Neural cell (in vitro differentiated cells): Measurements from ENCODE around the gene RAP1A. TPM values are rescaled to one million over a fixed set of nuclear protein-coding genes. Genes with fewer than 3 reads are reported as not detected.

Source experiments
- H2AFZ ChIP-seq: fragments of 200-600, 300-800 bp; sonication (generic), shearing (Covaris generic); 2 replicates; pipeline ENCODE4 v1.6.0; 2014; ENCODE audit warnings: low read depth, mild to moderate bottlenecking, antibody characterized with exemption, low read length, moderate library complexity
- H3F3A ChIP-seq: fragments of 200-600 bp; shearing (Covaris generic); 2 replicates; pipeline ENCODE4 v1.6.1; 2016; ENCODE audit warnings: mild to moderate bottlenecking, moderate library complexity, mixed read lengths, antibody characterized with exemption, low read length; ENCODE audit not compliant: insufficient read depth, poor library complexity, severe bottlenecking
- H3K27ac ChIP-seq: fragments of 200-600, 300-800 bp; sonication (generic), shearing (Covaris generic); 2 replicates; pipeline ENCODE4 v1.5.1; 2014; ENCODE audit warnings: mild to moderate bottlenecking, low read length, moderate library complexity
- H3K27me3 ChIP-seq: fragments of 300-800, 200-600 bp; sonication (generic), shearing (Covaris generic); 2 replicates; pipeline ENCODE4 v1.6.0; 2014; ENCODE audit warnings: mild to moderate bottlenecking, low read depth, low read length, moderate library complexity; ENCODE audit not compliant: insufficient read depth
- H3K36me3 ChIP-seq: fragments of 300-800, 200-600 bp; sonication (generic), shearing (Covaris generic); 2 replicates; pipeline ENCODE4 v1.5.1; 2014; ENCODE audit warnings: mild to moderate bottlenecking, antibody characterized with exemption, low read length, moderate library complexity; ENCODE audit not compliant: insufficient read depth
- H3K4me2 ChIP-seq: fragments of 300-800, 200-600 bp; sonication (generic), shearing (Covaris generic); 2 replicates; pipeline ENCODE4 v1.6.0; 2014; ENCODE audit warnings: mild to moderate bottlenecking, low read length
- H3K4me3 ChIP-seq: fragments of 300-800, 200-600 bp; sonication (generic), shearing (Covaris generic); 2 replicates; pipeline ENCODE4 v1.5.1; 2014; ENCODE audit warnings: mild to moderate bottlenecking, low read length, moderate library complexity
- H3K79me2 ChIP-seq: fragments of 200-600 bp; shearing (Covaris generic); replicated peaks from 2 replicates; pipeline ENCODE4 v1.6.0; 2014; ENCODE audit warnings: mild to moderate bottlenecking, low read length, moderate library complexity; ENCODE audit not compliant: insufficient read depth
- H3K9ac ChIP-seq: fragments of 300-800, 200-600 bp; sonication (generic), shearing (Covaris generic); 2 replicates; pipeline ENCODE4 v1.6.1; 2016; ENCODE audit warnings: mild to moderate bottlenecking, low read length, mixed read lengths
- H3K9me2 ChIP-seq: fragments of 200-600 bp; shearing (Covaris generic); 2 replicates; pipeline ENCODE4 v1.6.1; 2016; ENCODE audit warnings: mild to moderate bottlenecking, low read length, mixed read lengths; ENCODE audit not compliant: insufficient read depth
- H3K9me3 ChIP-seq: fragments of 200-600, 300-800 bp; sonication (generic), shearing (Covaris generic); 2 replicates; pipeline ENCODE4 v1.6.1; 2016; ENCODE audit warnings: mild to moderate bottlenecking, mixed run types, low read length, moderate library complexity, mixed read lengths
- H4K20me1 ChIP-seq: fragments of 200-600 bp; shearing (Covaris generic); 2 replicates; pipeline ENCODE4 v1.6.1; 2016; ENCODE audit warnings: mild to moderate bottlenecking, mixed run types; ENCODE audit not compliant: insufficient read depth
- EP300 ChIP-seq: fragments of 450-650 bp; conservative IDR thresholded peaks from 2 replicates; pipeline ENCODE4 v1.6.1; 2014; ENCODE audit warnings: antibody characterized with exemption, mild to moderate bottlenecking, moderate library complexity; ENCODE audit not compliant: poor library complexity, severe bottlenecking
- MXI1 ChIP-seq: fragments of 450-650 bp; conservative IDR thresholded peaks from 2 replicates; pipeline ENCODE4 v1.6.1; 2014; ENCODE audit warnings: antibody characterized with exemption, mild to moderate bottlenecking; ENCODE audit not compliant: poor library complexity, severe bottlenecking
- POLR2AphosphoS5 ChIP-seq: IDR thresholded peaks from 2 replicates; pipeline ENCODE4 v1.6.1; 2012
- RAD21 ChIP-seq: fragments of 450-650 bp; conservative IDR thresholded peaks from 2 replicates; pipeline ENCODE4 v1.6.1; 2014; ENCODE audit warnings: antibody characterized with exemption, mild to moderate bottlenecking, moderate library complexity
- SMC3 ChIP-seq: fragments of 450-650 bp; conservative IDR thresholded peaks from 2 replicates; pipeline ENCODE4 v1.6.1; 2014; ENCODE audit warnings: antibody characterized with exemption, mild to moderate bottlenecking, moderate library complexity; ENCODE audit not compliant: poor library complexity
- TAF1 ChIP-seq: IDR thresholded peaks from 2 replicates; pipeline ENCODE4 v1.6.1; 2012; ENCODE audit warnings: low read depth
- polyA plus RNA-seq: library from polyadenylated mRNA; depleted of rRNA; stranded (reverse); fragments of >200 nt; gene quantifications from 2 replicates; pipeline ENCODE4 v1.2.3, GENCODE V29; 2014
- TF ChIP-seq, protein P1 (sequence below): fragments of 450-650 bp; IDR thresholded peaks from 2 replicates; pipeline ENCODE4 v1.5.1; 2014; ENCODE audit warnings: antibody characterized with exemption, mild to moderate bottlenecking, moderate library complexity; ENCODE audit not compliant: poor library complexity, severe bottlenecking

RAP1A gene
- polyA plus RNA-seq, 1 donor from 2014 or later = 28.7 TPM

DNA sequence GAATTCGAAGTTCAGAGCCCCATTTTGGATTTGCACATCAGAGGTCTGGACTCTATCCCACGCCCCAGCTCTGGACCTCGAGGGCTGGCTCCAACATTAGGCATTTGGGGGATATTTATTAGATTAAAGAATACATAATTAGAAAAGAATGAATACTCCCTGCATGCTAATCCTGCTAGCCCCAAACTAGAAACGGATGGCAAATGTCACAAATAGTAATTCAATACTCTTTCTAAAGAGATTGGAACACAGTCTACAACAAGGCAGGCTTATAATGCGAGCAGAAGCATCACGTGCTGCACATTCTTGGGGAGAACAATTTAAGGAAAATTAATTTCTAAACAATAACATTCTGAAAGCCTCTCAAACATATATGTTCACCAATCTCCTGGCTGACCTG lies 27.7 kb upstream of the RAP1A start:
- Histone ChIP-seq H3K79me2 (no peaks in the 10 kb centered on the region), H3K9me2 (no peaks in the 10 kb centered on the region), H3F3A (no peaks in the 10 kb centered on the region), H3K9me3 (no peaks in the 10 kb centered on the region), H3K9ac (no peak overlapping the region), H3K4me2 (no peak overlapping the region), H3K27ac (no peak overlapping the region), H2AFZ (no peak overlapping the region), H3K4me3 (no peak overlapping the region), H3K27me3 (no peaks in the 10 kb centered on the region), H4K20me1 (no peaks in the 10 kb centered on the region), H3K36me3 (no peaks in the 10 kb centered on the region)
- TF ChIP-seq EP300 (no peak), SMC3 (no peak), TAF1 (no peak), RAD21 (no peak)

DNA sequence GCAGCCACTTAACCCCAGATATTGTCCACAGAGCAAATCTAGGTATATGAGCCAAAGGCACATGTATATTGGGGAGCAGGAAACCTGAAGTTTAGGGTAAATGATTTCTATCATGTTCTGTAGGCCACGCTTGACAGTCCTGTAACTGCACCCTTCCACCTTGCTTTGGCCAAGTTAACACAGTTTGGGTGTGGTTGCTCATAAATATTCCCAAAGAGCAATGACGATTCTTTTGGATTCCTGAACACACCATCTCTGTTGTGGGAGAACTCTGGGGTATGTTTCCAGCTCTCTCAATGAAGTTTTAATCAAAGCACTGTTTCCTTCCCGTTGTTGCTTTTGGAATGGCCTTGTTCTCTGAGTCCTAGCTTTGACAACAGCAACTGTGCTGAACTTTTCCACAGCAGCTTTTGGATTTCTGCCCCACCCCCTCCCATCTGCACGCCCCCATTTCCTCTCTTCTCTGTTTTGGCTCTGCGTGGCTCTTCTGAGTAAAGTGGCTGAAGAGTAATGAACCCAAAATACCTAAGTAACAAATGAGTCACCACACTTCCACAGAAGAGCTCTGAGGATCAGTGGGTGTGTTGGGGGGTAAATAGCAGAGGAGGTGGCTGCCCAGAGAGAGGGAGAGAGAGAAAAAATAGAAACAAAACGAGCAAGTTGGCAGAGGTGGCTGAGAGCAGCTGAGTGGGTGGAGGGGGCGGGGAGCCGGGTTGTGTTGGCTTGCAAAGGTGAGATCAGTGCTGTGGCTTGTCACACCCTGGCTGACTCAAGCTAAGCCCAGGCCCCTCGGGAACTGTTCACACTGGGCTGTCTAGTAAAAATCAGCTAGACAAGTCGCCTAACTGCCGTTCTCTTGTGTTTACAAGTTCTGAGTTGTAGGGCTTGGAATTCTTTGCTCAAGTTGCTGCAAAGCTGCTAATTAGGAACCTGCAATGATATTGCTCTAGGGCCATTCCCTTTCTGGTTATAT lies 26.9 kb upstream of the RAP1A start:
- no peak overlapping the region for H3K4me2 ChIP-seq
- no peak for TF ChIP-seq MXI1
- no peak for TF ChIP-seq EP300
- TF ChIP-seq RAD21 = no peak
- no peak for TF ChIP-seq POLR2AphosphoS5
- no peak for TF ChIP-seq SMC3
- no peak overlapping the region for H2AFZ ChIP-seq
- no peak overlapping the region for H3K27ac ChIP-seq
- no peaks in the 10 kb centered on the region for H3K79me2 ChIP-seq
- H3K4me3 ChIP-seq = no peak overlapping the region
- no peaks in the 10 kb centered on the region for H3K9me2 ChIP-seq
- H3K9ac ChIP-seq = no peak overlapping the region
- no peaks in the 10 kb centered on the region for H3K27me3 ChIP-seq
- no peaks in the 10 kb centered on the region for H3K36me3 ChIP-seq
- H3K9me3 ChIP-seq = no peaks in the 10 kb centered on the region
- H4K20me1 ChIP-seq = no peaks in the 10 kb centered on the region
- no peaks in the 10 kb centered on the region for H3F3A ChIP-seq

DNA sequence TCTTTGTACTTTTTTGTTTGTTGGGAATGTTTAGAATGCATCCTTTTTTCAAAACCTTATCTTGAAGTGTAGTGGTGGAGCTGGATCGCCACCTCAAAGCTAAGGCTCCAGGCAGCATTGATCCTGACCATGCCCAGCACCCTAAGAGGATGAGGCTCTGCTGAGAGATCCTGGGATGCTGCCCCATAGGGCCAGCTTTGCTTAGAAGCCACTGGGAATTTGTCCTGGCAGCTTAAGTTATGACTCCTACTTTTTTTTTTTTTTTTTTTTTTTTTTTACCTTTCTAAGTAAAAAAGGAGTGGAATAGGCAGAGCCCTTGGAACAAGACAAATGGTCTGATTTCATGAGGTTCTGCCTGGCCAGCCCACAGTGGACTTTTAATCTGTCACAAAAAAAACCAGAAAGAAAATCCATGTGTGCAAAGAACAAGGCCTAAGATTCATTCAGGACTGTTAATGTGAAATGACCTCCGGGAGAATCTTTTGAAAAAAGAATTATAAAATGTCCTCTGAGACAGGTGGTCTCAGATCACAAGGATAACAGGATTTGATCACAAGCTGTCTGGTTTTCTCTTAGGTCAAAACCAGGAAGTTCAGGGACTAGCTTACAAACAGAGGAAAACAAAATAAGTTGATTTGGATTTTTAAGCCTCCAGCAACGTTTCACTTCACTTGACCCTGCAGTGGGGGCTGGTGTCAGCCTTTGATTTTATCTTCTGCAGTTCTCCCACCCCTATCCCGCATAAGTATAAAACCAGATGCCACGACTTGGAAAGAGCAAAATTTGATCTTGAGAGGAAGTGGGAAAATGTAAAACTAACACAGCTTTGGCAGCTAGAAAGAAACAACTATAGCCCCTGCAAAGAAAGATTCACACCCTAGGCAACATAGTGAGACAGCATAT lies 25.9 kb upstream of the RAP1A start:
- Histone ChIP-seq H3K27me3 (no peaks in the 10 kb centered on the region), H3K4me2 (no peak overlapping the region), H3K9me3 (no peaks in the 10 kb centered on the region), H3K79me2 (no peaks in the 10 kb centered on the region), H3K4me3 (no peak overlapping the region), H3K9ac (no peak overlapping the region), H4K20me1 (no peaks in the 10 kb centered on the region), H3K27ac (no peak overlapping the region), H3K9me2 (no peaks in the 10 kb centered on the region), H2AFZ (no peak overlapping the region), H3K36me3 (no peaks in the 10 kb centered on the region), H3F3A (no peaks in the 10 kb centered on the region)
- TF ChIP-seq, protein P1, sequence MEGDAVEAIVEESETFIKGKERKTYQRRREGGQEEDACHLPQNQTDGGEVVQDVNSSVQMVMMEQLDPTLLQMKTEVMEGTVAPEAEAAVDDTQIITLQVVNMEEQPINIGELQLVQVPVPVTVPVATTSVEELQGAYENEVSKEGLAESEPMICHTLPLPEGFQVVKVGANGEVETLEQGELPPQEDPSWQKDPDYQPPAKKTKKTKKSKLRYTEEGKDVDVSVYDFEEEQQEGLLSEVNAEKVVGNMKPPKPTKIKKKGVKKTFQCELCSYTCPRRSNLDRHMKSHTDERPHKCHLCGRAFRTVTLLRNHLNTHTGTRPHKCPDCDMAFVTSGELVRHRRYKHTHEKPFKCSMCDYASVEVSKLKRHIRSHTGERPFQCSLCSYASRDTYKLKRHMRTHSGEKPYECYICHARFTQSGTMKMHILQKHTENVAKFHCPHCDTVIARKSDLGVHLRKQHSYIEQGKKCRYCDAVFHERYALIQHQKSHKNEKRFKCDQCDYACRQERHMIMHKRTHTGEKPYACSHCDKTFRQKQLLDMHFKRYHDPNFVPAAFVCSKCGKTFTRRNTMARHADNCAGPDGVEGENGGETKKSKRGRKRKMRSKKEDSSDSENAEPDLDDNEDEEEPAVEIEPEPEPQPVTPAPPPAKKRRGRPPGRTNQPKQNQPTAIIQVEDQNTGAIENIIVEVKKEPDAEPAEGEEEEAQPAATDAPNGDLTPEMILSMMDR = no peak
